GM21619 (cell line): Measurements from ENCODE around the gene ADARB2.
"Not testable (repeated sequence)": the region's sequence is repeated elsewhere in the genome, so short reads cannot be mapped to it uniquely, and the experiment has no call there.

Source experiments
- ATAC-seq: cut with Tn5 transposase; IDR thresholded peaks from one replicate; pipeline ENCODE4 v1.9.1; 2021; ENCODE audit not compliant: unreplicated experiment

The ADARB2 gene

GRCh38 chr10:1247598-1248261 is 489.6 kb downstream of the ADARB2 start:
- no peak for ATAC-seq

DNA sequence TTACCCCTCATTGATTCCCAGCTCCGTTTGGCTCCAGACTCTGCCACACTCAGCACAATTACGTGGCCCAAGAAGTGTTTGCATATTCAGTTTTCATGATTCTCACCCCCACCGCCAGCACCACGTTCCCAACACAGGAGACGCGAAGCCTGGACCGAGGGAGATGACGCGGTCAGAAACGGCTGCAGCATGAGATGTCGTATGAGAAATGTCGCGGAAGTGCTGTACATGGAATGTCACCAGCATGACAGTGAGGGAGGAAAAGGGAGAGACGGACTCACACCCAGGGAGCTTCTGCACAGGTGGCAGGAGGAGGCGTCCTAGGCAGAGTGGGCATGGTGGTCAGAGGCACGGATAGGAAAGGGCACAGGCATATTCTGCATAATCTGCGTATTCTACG is 492.8 kb downstream of the ADARB2 start:
- no peak for ATAC-seq

DNA sequence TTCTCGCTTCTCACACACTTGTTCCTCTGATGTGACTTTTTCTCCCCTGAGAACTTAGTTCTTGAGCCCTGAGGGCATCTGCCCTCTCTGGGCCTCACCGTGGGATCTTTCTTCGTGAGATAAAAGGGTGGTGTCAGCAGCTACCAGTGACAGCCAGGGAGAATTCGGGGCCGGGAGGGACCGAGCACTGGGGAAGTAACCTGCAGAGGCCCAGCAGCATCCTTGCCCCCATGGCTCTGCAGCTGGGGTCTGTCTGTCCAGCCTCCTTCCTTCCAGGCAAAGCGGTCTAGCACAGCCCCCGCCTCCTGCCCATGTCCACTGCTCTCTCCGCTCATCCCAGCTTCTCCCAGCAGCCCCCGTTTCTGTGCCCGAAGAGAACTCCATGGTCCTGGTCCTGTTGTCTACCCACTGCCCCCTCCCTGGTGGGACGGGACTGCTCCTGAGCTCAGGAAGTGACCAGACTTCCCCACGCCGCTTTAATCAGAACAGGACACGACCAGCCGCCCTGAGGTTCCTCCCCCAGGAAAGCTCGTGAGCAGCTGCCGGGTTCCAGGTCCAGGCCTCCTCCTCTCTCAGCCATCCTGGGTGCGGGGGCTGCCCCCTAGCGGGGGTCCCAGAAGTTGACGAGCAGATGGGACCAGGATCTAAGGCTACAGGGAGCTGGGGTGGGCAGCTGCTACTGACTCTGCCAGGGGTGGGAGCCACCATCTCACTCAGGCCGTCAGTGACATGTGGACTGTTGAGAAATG is 493.7 kb downstream of the ADARB2 start:
- ATAC-seq, result no peak

- no peak for ATAC-seq
Observed at GRCh38 chr10:1242975-1243374, 494.4 kb downstream of the ADARB2 start.

GRCh38 chr10:1241973-1242935 is 495.1 kb downstream of the ADARB2 start:
- no peak for ATAC-seq

DNA sequence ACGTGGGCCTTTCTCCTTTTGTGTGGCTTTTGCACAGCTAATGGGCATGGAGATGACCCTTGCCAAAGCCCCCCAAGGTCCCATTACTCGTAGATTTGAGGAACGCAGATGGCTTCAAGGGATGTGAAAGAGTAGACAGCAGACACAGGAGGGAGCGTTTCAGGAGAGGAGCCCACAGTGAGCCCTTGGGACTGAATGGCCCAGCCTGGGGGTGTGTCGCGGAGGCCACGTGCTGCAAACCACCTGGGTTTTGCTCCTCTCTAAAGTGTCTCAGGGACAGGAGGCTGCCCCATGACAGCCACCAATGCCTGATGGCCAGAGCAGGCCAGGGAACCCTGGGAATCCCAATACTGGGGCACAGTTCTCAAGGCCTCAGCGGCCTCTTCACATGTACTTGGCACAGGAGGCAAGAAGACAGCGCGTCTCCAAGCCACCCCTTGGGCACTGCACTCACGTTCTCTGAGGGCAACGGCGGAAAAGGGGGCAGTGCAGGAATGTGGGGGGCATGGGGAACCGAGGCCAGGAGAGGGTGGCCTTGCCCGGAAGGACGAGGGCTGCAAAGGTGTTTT is 495.9 kb downstream of the ADARB2 start:
- no peak for ATAC-seq

- no peak for ATAC-seq
Observed at GRCh38 chr10:1240341-1240775, 497.0 kb downstream of the ADARB2 start.

DNA sequence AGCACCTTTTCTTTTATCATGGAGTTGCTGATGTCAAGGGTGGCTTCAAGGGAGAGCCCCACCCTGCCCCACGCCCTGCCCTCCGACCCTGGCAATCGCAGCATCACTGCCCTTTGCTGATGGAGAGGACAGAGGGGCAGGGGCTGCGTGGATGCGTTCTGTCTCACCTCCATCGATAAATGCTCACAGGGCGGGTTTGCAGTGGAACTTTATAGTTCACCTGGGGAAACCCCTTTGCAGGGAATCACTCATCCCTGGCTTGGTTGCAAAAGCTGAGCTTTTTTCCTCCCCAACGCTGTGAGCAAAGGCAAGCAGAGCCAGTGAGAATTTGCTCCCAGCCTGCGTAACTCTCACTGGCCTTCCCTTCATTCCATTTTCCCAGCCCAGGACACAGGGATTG is 504.3 kb downstream of the ADARB2 start:
- no peak for ATAC-seq

- ATAC-seq, result no peak
Observed at GRCh38 chr10:1232164-1232911, 505.0 kb downstream of the ADARB2 start.

DNA sequence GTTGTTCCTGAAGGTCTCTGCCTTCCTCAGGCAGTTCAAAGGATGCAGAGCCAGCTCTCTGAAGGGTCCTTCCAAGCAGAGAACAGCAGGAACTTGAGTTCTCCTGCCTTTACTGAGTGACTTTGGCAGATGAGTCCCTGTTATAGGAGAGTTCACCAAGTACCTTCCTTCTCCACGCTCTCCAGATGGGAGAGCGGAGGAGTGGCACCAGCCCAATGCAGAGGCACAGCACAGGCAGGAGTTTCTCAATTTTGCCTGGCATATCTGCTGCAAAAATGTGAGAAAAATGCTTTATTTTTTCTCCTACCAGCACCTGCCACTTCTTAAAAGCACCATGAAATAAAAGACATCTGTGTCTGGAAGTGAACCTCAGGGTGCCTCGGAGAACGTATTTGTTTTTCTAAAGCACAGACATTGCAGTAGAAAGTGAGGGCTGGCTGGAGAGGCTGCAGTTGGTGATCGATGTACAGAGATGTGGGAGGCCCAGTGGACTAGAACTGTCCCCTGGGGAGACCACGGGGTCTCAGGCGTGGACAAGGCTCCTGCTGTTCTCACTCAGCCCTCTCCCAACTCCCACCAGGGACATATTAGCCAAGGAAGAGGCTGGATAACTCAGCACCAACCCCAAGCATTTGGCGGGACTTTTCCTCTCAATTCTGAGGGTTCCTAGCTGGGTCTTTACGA is 506.6 kb downstream of the ADARB2 start:
- no peak for ATAC-seq

GRCh38 chr10:1230138-1230537 is 507.2 kb downstream of the ADARB2 start:
- ATAC-seq, result no peak

- ATAC-seq, result no peak
Observed at GRCh38 chr10:1229574-1229973, 507.8 kb downstream of the ADARB2 start.

DNA sequence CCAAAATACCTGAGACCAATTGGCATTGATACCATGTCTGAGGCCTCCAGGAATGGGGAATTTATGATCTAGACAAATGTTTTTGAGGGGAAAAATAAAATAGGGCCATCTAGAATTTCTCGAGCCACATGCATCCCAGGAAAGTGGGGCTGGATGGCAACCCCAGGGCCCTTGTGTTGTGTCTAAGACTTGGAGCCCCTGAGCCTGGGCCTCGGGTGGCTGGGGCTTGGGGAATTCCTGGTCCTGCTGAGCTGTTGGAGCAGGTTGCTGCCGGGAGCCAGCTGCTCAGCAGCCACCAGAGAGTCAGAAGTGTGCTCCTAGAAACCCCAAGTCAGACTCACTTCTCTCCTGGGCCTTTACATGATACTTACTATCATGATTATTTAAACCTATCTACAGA is 508.2 kb downstream of the ADARB2 start:
- ATAC-seq, result no peak

DNA sequence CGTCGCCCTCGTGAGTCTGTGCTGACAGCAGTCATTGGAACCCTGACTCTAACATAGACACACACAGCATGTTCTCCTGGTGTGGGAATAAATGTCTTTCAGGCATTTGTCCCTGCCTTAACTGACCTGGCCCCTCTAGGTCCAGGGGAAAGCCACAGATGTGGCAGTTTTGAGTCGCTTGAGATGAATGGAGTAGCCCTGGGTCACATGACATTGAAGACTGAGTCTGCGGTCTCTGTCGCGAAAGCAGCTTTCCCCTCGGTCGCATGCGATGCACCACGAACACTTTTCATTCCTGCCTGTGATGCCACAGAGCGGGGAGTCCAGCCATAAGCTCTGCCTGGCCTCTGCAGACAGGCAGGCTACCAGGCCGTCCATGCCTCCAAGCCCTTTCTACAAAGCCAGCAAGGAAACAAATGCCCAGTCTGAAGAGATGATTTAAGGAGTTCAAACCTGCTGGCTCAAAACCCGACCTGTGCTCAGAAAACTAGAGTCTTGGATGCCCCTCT is 508.8 kb downstream of the ADARB2 start:
- no peak for ATAC-seq

- ATAC-seq, result no peak
Observed at GRCh38 chr10:1227510-1228402, 509.6 kb downstream of the ADARB2 start.

DNA sequence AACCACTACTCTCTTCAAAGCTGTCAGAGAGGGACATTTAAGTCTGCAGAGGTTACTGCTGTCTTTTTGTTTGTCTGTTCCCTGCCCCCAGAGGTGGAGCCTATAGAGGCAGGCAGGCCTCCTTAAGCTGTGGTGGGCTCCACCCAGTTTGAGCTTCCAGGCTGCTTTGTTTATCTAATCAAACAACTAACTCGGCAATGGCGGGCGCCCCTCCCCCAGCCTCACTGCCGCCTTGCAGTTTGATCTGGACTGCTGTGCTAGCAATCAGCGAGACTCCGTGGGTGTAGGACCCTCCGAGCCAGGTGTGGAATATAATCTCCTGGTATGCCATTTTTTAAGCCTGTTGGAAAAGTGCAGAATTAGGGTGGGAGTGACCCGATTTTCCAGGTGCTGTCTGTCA is 510.4 kb downstream of the ADARB2 start:
- ATAC-seq, result not testable (repeated sequence)

DNA sequence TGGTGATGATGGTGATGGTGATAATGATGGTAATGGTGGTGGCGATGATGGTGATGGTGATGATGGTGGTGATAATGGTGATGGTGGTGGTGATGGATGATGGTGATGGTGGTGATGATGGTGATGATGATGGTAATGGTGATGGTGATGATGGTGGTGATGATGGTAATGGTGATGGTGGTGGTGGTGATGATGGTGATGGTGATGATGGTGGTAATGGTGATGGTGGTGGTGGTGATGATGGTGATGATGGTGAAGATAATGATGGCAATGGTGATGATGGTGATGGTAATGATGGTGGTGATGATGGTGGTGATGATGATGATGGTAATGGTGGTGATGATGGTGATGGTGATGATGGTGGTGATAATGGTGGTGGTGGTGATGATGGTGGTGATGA is 517.5 kb downstream of the ADARB2 start:
- ATAC-seq, result not testable (repeated sequence)

DNA sequence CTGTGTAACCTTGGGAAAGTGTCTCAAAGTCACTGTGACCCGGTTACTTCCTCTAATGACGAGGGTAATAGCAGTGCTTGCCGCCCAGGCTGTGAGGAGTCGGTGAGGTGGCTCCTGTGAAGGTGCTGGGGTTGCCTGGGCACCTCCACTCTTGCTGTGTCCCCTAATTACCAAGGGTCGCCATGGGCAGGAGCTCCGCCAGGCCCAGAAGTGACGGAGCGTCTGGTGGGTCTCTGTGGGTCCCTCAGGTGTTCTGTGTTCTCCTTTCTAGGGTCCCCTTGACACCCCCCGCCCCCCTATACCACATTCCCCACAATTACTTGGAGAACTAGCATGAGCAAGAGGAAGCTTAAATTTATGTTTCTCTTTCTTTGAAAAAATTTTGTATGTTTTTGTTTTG is 519.7 kb downstream of the ADARB2 start:
- no peak for ATAC-seq

- no peak for ATAC-seq
Observed at GRCh38 chr10:1217237-1217587, 520.1 kb downstream of the ADARB2 start.
